Type B pancreatic cell (in vitro differentiated cells): ENCODE results near the gene KIF21A. TPM values are rescaled to one million over a fixed set of nuclear protein-coding genes. Genes with fewer than 3 reads are reported as not detected.

Experiments
- DNase-seq: peaks from one replicate; pipeline ENCODE4 v3.0.0; 2021; ENCODE audit warnings: mixed read lengths; ENCODE audit not compliant: unreplicated experiment; ENCODE audit errors: extremely low spot score
- H3K27ac Mint-ChIP-seq: 2 replicates; pipeline ENCODE4 v1.8.0; 2021; ENCODE audit warnings: mild to moderate bottlenecking, mixed read lengths
- H3K27me3 Mint-ChIP-seq: 2 replicates; pipeline ENCODE4 v1.8.0; 2021; ENCODE audit warnings: mixed read lengths
- H3K36me3 Mint-ChIP-seq: 2 replicates; pipeline ENCODE4 v1.8.0; 2021; ENCODE audit warnings: mixed read lengths
- H3K4me1 Mint-ChIP-seq: one replicate; pipeline ENCODE4 v1.8.0; 2021; ENCODE audit warnings: mixed read lengths; ENCODE audit not compliant: unreplicated experiment
- H3K4me3 Mint-ChIP-seq: 2 replicates; pipeline ENCODE4 v1.8.0; 2021; ENCODE audit warnings: mild to moderate bottlenecking, mixed read lengths
- H3K9me3 Mint-ChIP-seq: 2 replicates; pipeline ENCODE4 v1.8.0; 2021; ENCODE audit warnings: mixed read lengths
- CTCF ChIP-seq: fragments of 200-600 bp; sonication (generic); conservative IDR thresholded peaks from 2 replicates; pipeline ENCODE4 v1.5.0; 2021; ENCODE audit warnings: antibody characterized with exemption, mild to moderate bottlenecking
- total RNA-seq: library from RNA; stranded (reverse); gene quantifications from 2 replicates; pipeline ENCODE4 v1.2.1, GENCODE V29; 2021; ENCODE audit warnings: low replicate concordance

Gene KIF21A
- total RNA-seq, 1 donor from 2014 or later, result 25.7 TPM

GRCh38 chr12:39405580-39405979, 37.3 kb downstream of the KIF21A start:
- H3K4me1 Mint-ChIP-seq, result peaks cover 6% of the 10 kb centered on the region
- H3K4me3 Mint-ChIP-seq, result no peak overlapping the region
- no peak overlapping the region for H3K27ac Mint-ChIP-seq
- H3K27me3 Mint-ChIP-seq, result no peaks in the 10 kb centered on the region
- TF ChIP-seq CTCF, result no peak
- H3K9me3 Mint-ChIP-seq, result no peaks in the 10 kb centered on the region
- H3K36me3 Mint-ChIP-seq, result no peaks in the 10 kb centered on the region
- no peak for DNase-seq

DNA sequence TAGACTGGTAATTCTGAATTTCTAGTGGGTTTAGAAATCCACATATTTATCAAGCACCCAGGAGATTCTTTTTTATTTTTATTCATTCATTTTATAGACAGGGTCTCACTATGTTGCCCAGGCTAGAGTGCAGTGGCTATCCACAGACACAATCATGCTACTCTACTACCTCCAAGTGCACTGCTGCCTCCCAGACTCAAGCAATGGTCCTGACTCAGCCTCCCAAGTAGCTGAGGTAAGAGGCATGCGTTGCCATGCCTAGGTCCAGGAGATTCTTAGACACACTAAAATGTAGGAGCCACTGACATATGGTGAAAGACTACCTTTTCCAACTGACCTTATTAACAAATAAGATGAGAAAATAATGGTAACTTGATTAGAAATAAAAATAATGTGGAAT, 38.9 kb downstream of the KIF21A start:
- Mint-ChIP-seq H3K4me1 (peaks cover 6% of the 10 kb centered on the region), H3K27ac (no peak overlapping the region), H3K9me3 (no peaks in the 10 kb centered on the region), H3K36me3 (no peaks in the 10 kb centered on the region), H3K27me3 (no peaks in the 10 kb centered on the region), H3K4me3 (no peak overlapping the region)
- no peak for TF ChIP-seq CTCF
- no peak for DNase-seq

DNA sequence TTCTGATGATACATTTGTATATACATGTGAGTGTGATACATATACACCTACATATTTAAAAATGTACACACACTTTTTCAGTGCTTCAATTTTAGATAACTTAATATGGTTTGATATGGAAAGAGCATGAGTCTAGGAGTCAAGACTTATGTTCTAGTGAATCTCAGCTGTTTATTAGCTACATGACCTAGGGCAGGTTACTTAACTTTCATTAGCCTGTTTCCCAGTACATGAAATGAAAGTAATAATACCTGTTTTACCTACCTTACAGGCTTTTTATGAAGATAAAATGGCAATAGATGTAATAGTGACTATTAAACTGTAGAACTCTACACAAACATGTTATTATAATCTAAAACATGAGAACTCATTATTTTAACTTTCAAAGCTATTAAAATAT, 39.5 kb downstream of the KIF21A start:
- Mint-ChIP-seq H3K36me3 (no peaks in the 10 kb centered on the region), H3K4me3 (no peak overlapping the region), H3K27me3 (no peaks in the 10 kb centered on the region), H3K4me1 (peaks cover 6% of the 10 kb centered on the region), H3K27ac (no peak overlapping the region), H3K9me3 (no peaks in the 10 kb centered on the region)
- no peak for TF ChIP-seq CTCF
- DNase-seq, result no peak

DNA sequence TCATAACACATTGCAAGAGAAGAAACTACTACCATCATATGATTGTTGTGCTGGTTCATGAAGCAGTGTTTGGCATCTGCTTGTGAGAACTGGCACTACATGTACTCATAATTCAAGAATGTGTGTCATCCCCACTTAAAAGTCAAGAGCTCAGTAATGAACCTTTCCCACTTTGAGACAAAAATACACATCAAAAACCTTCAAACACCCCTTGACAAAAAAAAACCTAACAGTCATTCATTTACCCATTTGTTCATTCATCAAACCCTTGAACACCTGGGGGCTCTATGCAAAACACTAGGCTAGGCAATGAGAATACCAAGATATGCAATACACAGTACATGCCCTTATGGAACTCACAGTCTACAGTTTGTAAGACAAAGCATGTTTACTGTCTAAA, 40.0 kb downstream of the KIF21A start:
- no peak overlapping the region for H3K27ac Mint-ChIP-seq
- no peak for DNase-seq
- H3K4me1 Mint-ChIP-seq, result peaks cover 6% of the 10 kb centered on the region
- H3K9me3 Mint-ChIP-seq, result no peaks in the 10 kb centered on the region
- H3K36me3 Mint-ChIP-seq, result no peaks in the 10 kb centered on the region
- TF ChIP-seq CTCF, result no peak
- no peaks in the 10 kb centered on the region for H3K27me3 Mint-ChIP-seq
- no peak overlapping the region for H3K4me3 Mint-ChIP-seq

- Mint-ChIP-seq H3K27me3 (no peaks in the 10 kb centered on the region), H3K9me3 (no peaks in the 10 kb centered on the region), H3K4me1 (no peaks in the 10 kb centered on the region), H3K36me3 (no peaks in the 10 kb centered on the region), H3K27ac (no peak overlapping the region), H3K4me3 (no peak overlapping the region)
- DNase-seq, result no peak
- TF ChIP-seq CTCF, result no peak
Observed at GRCh38 chr12:39401459-39401858, 41.5 kb downstream of the KIF21A start.

DNA sequence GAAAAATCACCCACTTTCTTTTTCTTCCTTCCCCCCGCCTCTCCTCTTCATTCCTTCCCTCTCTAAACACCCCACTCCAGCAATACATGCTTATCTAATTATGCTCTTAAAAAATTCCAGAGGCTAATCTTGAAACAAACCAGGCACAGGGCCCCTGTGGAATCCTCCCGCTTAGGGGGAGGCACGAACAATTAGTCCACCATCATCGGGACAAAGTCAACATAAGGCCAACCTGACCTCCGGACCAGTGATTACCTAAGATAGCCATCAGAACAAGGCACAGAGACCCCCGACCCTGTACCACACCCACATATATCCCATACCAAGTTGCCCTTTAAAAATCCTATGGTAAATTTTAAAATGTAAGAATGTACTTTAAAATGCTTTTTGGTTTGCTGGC, 47.1 kb downstream of the KIF21A start:
- Mint-ChIP-seq H3K4me3 (no peak overlapping the region), H3K36me3 (no peaks in the 10 kb centered on the region), H3K4me1 (peaks cover 33% of the 10 kb centered on the region), H3K27me3 (no peaks in the 10 kb centered on the region), H3K27ac (peak overlapping the region; percentile 72), H3K9me3 (peaks cover 8% of the 10 kb centered on the region)
- DNase-seq, result no peak
- no peak for TF ChIP-seq CTCF
